Activated effector memory CD4-positive, alpha-beta T cell treated with anti-CD3 and anti-CD28 coated beads, Interleukin-2, amount 50 U/mL, for 16 hours (primary cell): ENCODE data around the gene NSF.
"Not testable (repeated sequence)": the region's sequence is repeated elsewhere in the genome, so short reads cannot be mapped to it uniquely, and the experiment has no call there.

Source experiments
- DNase-seq: peaks from one replicate; pipeline ENCODE4 v3.0.0-alpha.2; 2020

NSF gene

GRCh38 chr17:46632146-46632545 is 41.7 kb downstream of the NSF start:
- not testable (repeated sequence) for DNase-seq

- not testable (repeated sequence) for DNase-seq
These were observed 44.4 kb downstream of the NSF start for GRCh38 chr17:46634844-46635243.

- DNase-seq = not testable (repeated sequence)
These were observed 51.6 kb downstream of the NSF start for GRCh38 chr17:46641861-46642656.

- DNase-seq = not testable (repeated sequence)
These were observed 56.8 kb downstream of the NSF start for GRCh38 chr17:46647251-46647650.

GRCh38 chr17:46647688-46648278 is 57.3 kb downstream of the NSF start:
- not testable (repeated sequence) for DNase-seq

GRCh38 chr17:46649246-46649645 is 58.8 kb downstream of the NSF start:
- DNase-seq = not testable (repeated sequence)

- DNase-seq = not testable (repeated sequence)
These were observed 61.7 kb downstream of the NSF start for GRCh38 chr17:46652024-46652643.

- not testable (repeated sequence) for DNase-seq
These were observed 67.8 kb downstream of the NSF start for GRCh38 chr17:46658235-46658634.

GRCh38 chr17:46659702-46660101 is 69.2 kb downstream of the NSF start:
- DNase-seq = not testable (repeated sequence)

GRCh38 chr17:46663123-46663522 is 72.7 kb downstream of the NSF start:
- not testable (repeated sequence) for DNase-seq

GRCh38 chr17:46663552-46663951 is 73.1 kb downstream of the NSF start:
- not testable (repeated sequence) for DNase-seq

GRCh38 chr17:46665969-46666368 is 75.5 kb downstream of the NSF start:
- DNase-seq = not testable (repeated sequence)

- not testable (repeated sequence) for DNase-seq
These were observed 80.3 kb downstream of the NSF start for GRCh38 chr17:46670789-46671188.

GRCh38 chr17:46672777-46673176 is 82.3 kb downstream of the NSF start:
- not testable (repeated sequence) for DNase-seq

GRCh38 chr17:46677819-46678218 is 87.3 kb downstream of the NSF start:
- not testable (repeated sequence) for DNase-seq

GRCh38 chr17:46683653-46684052 is 93.2 kb downstream of the NSF start:
- DNase-seq = not testable (repeated sequence)

- not testable (repeated sequence) for DNase-seq
These were observed 94.8 kb downstream of the NSF start for GRCh38 chr17:46685284-46685683.

GRCh38 chr17:46692196-46692595 is 101.7 kb downstream of the NSF start:
- not testable (repeated sequence) for DNase-seq

- not testable (repeated sequence) for DNase-seq
These were observed 102.8 kb downstream of the NSF start for GRCh38 chr17:46693283-46693682.

GRCh38 chr17:46696522-46696921 is 106.1 kb downstream of the NSF start:
- not testable (repeated sequence) for DNase-seq

- DNase-seq = not testable (repeated sequence)
These were observed 108.5 kb downstream of the NSF start for GRCh38 chr17:46699014-46699413.

GRCh38 chr17:46717999-46718398 is 127.5 kb downstream of the NSF start:
- DNase-seq = no peak

GRCh38 chr17:46719891-46720290 is 129.4 kb downstream of the NSF start:
- no peak for DNase-seq

- no peak for DNase-seq
These were observed 129.9 kb downstream of the NSF start for GRCh38 chr17:46720408-46720807.
